UCSD-AML1 (cell line): ENCODE measurements around the gene SYNPO2.
"Not testable (repeated sequence)": the region's sequence is repeated elsewhere in the genome, so short reads cannot be mapped to it uniquely, and the experiment has no call there.

Experiments
- DNase-seq: peaks from one replicate; lab custom pipeline; 2025; ENCODE audit not compliant: unreplicated experiment; lab: John Stamatoyannopoulos, UW

SYNPO2 gene

DNA sequence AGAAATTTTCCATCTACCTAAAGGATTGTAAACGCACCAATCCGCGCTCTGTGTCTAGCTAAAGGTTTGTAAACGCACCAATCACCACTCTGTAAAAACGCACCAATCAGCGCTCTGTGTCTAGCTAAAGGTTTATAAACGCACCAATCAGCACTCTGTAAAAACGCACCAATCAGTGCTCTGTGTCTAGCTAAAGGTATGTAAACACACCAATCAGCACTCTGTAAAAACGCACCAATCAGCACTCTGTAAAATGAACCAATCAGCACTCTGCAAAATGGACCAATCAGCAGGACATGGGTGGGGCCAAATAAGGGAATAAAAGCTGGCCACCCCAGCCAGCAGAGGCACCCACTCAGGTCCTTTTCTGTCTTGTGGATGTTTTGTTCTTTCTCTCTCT, 10.1 kb upstream of the SYNPO2 start:
- not testable (repeated sequence) for DNase-seq

DNA sequence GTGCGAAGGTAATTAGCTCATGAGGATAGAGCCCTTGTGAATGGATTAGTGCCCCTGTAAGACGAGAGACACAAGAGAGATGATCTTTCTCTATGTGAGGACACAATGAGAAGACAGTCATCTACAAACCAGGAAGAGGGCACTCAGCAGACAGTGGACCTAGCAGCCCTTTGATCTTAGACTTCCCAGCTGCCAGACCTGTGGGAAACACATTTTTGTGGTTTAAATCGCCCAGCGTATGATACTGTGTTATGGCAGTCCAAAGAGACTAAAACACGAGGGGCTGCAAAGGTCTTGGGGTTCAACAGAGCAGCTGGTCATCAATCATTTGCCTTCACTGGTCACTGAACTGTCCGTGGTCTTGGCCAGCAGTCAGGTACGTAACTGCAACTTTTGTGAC, 9.2 kb upstream of the SYNPO2 start:
- no peak for DNase-seq

DNA sequence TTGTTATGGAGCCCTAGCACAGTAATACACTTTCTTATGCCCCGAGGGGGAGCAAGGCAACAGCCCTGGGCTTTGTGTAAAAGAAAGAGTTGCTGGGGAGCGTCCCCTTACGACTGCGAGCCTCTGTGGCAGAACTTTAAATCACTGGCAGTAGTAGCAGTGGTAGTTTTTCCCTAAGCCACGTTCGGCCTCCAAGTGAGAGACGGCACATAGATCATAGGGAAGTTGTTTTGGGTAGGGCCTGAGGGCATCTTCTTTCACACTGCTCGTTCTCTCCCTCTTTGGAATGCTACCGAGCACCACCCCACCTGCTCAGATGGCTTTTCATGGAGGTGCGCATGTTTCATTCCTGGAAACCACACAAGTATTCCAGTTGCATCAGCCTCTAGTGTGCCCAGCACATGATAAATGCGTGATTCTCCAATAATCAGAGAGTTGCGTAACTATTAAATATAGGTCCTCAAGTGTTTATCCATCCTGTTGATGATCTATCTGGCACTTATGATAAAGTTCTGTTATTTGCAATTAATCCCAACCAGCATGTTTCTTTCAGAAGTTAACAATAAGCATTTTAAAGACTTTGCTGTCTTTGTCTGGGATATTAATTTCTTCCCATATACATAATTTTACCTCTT, 7.0 kb upstream of the SYNPO2 start:
- no peak for DNase-seq

DNA sequence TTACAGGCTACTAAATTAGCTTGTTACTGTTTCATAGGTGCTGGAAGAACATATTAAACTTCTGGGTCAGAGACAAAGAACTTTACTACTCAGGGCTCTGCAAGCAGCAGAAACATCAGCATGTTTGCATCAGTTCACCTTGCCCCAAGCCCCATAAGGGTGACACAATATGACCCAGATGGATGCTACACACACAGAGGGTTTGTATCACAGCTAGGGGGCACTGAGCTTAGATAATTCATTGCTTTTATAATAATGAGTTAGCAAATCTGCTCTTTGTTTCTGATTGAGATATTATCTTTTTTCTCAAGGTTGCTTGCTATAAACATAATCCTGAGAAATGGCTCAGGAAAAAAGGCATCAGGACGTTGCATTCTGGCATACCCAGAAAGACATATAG, 4.8 kb upstream of the SYNPO2 start:
- DNase-seq, result no peak

- DNase-seq, result no peak
Measured at GRCh38 chr4:118884716-118885115, 3.9 kb upstream of the SYNPO2 start.

DNA sequence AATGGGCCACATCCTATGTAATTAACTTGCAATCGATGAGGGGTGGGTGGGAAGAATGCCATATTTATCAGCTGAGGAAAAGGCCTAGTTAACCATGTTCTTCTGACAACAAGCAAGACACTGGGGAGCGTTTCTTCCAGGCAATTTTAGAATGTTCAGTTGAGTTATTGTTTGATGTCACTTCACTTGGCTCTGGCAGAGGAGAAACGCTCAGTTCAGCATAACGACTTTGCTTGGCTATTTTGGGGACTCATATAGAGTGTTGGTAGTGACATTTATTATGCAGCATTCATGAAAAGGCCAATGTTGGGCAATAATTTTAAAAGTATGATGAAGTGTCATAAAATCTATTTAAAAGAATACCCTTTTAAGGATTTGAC, 648 bp downstream of the SYNPO2 start:
- no peak for DNase-seq

DNA sequence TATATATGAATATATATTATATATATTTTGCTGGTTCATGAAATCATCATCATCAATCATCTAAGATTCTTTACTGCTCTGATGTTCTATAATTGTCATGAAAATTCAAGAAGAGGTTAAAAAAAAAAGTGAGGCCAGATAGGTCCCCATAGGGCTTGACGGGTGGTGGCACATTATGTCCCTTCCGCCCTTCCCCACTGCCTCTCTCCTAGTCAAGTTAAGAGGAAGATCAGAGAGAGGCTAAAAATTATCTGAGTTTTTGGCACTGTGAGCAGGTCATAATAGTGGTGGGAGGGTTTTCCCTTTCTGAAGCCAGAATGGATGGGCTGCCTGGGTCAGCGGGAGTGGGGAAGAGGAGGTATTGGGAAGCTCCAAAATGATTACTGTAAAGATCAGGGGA, 5.4 kb downstream of the SYNPO2 start:
- DNase-seq, result no peak

DNA sequence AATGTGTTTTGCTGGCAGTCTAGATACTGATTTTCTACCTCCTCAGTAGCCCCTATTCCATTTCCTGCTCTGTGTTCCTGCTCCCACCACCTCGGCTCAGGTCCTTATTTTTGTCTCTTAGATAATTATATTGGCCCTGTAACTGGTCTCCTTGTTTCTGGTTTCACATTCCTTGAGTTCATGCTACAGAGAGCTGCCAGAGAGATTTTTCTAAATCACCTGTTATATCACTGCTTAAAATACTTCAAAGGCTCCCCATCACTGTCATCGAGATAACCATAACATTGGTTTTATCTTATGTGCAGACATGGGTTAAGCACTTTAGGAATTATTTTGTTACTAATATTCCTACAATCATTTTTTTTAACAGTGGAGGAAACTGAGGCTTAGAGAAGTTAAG, 9.6 kb downstream of the SYNPO2 start:
- no peak for DNase-seq

GRCh38 chr4:118898684-118899138, 10.1 kb downstream of the SYNPO2 start:
- no peak for DNase-seq

GRCh38 chr4:118904418-118904817, 15.8 kb downstream of the SYNPO2 start:
- no peak for DNase-seq

DNA sequence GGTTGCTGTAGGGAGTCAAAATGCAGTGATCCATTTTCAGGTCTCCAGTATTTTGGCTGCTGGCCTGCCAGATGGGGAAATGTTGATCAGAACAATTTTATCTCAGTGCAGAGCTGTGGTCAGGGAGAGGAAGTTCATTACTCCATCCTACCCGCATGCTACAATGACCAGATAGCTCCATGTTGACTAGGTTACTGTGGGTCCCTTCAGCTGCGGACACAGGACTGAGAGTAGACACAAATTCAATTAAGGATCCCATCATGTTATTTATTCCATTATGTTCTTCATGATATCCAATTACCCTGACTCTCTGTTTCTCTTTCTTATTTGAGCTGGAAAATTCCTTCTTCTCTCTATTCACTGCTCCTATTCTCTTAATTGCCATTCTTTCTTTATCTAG, 16.3 kb downstream of the SYNPO2 start:
- no peak for DNase-seq

DNA sequence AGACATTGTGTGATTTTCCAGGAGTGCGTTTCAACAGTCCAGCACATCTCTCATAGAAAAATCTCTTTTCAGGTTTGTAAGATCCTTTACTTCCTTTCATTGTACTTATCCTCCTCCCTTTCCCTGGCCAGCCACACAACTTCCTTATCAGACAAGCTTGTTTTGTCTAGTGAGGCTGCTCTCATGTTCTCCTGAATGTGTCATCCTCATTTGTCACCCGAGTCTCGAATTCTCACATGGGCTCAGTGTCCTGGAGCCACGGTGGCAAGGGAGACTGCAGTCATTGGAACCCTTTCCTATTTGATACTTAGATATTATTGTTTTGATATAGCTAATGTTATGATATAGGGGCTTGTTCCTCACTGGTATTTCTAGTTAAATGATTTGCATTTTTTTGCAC, 16.9 kb downstream of the SYNPO2 start:
- no peak for DNase-seq

GRCh38 chr4:118909173-118909956, 20.7 kb downstream of the SYNPO2 start:
- no peak for DNase-seq

GRCh38 chr4:118910221-118910620, 21.6 kb downstream of the SYNPO2 start:
- no peak for DNase-seq

DNA sequence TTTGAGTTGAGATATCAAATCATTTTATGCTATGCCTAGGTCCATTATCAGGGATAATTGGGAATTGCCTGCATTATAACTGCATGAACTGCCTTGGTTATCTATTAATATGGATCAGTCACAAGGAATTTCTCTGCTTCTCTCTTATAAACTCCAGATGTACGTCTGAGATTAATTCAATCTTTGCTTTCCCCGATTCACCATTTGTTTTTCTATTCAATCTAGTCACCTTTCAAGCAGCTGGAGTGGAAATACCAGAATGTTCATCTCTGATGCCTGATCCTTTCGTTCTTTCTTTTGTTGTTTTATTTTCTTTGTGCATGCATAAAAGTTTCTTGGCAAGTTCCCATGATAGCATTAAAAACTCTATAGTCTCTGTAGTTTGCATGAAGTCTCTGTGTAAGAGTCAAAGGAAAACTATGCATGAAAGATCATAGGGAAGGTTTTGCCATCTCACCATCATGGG, 22.6 kb downstream of the SYNPO2 start:
- no peak for DNase-seq

GRCh38 chr4:118915468-118915867, 26.8 kb downstream of the SYNPO2 start:
- DNase-seq, result no peak

DNA sequence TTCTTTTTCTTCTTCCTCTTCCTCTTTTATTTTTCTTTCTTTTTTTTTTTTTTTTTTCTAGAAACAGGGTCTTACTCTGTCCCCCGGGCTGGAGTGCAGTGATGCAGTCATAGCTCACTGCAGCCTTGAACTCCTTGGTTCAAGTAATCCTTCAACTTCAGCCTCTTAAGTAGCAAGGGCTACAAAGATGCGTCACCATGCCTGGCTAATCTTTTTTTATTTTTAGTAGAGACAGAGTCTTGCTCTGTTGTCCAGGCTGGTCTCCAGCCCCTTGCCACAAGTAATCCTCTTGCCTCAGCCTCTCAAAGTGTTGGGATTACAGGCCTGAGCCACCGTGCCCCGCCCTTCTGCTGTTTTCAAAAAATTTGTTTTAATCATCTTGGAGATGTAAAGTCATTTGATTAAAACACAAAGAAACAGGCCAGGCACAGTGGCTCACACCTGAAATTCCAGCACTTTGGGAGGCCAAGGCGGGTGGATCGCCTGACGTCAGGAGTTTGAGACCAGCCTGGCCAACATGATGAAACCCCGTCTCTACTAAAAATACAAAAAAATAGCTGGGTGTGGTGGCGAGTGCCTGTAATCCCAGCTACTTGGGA, 28.1 kb downstream of the SYNPO2 start:
- no peak for DNase-seq

DNA sequence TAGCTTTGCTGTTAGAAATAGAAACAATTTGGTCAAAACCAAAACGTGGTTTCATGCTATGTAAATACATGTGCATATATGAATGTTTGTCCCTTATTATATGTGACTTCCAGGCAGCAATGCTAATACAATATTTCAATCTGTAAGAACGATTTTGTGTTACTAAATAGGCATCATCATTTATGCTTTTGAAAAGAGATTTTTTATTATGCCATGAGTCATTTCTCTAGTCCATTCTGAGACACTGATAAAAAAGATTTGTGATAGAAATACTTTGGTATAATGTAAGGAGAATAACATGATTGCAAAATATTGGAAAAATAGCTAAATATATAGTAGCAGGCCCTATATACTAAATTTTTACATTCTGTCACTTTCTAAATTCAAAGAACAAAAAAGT, 28.9 kb downstream of the SYNPO2 start:
- no peak for DNase-seq

- DNase-seq, result no peak
Measured at GRCh38 chr4:118918388-118918787, 29.7 kb downstream of the SYNPO2 start.

DNA sequence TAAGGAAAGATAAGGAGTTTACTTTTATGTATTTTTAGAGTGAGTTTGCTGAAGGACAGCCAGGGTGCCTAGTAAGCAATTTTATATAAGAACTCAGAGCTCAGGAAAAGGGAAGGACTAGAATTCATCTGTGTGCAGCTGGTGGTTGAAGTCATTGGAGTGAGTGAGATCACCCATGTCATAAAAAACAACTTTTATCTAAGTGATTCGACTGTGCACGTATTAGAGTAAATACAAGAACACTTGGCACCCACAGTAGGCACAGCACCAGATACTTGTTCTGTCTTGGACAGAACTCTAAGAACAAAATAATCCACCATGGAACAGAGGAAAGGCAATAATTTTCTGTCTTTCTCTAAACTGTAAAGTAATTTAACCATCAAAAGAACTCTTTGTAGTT, 31.6 kb downstream of the SYNPO2 start:
- DNase-seq, result no peak

- no peak for DNase-seq
Measured at GRCh38 chr4:118921786-118922185, 33.1 kb downstream of the SYNPO2 start.

DNA sequence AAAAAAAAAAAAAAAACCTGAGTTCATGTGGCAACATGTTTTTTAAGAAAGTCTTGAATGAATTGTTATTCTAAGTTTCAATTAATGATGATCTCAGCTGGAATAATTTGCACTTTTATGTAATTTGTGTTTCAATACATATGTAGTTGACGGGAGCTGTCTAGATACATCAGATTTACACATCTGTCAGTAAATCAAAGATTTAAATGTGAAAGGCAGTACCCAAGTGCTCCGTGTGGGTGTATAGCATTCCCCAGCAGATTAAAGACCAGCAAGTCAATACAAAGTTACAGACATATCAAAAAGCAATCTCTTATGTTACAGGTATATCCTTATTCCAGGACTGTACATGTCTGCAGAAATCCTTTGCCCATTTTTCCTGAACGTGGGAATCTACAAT, 35.2 kb downstream of the SYNPO2 start:
- no peak for DNase-seq
